Small intestine (tissue), 7 donors: ENCODE data around the gene CDH18. TPM values are rescaled to one million over a fixed set of nuclear protein-coding genes. Genes with fewer than 3 reads are reported as not detected.
"Not testable (repeated sequence)": the region's sequence is repeated elsewhere in the genome, so short reads cannot be mapped to it uniquely, and the experiment has no call there.

Experiments used
- DNase-seq, 2 donors: peaks; one replicate each; pipeline versions ENCODE4 v3.0.0 to v3.0.0-alpha.2; 2013
- FAIRE-seq: peaks from 2 replicates; lab custom pipeline; 2012; peaks lifted over from hg19 to GRCh38; lab: Jason Lieb, UNC
- H3K27ac ChIP-seq, 3 donors: one replicate each; pipeline ENCODE4 v1.5.1; 2013; ENCODE audit warnings: low read length in 2 of 3, mild to moderate bottlenecking in 2 of 3, control low read depth in 1 of 3, inconsistent platforms in 1 of 3, low read depth in 1 of 3, moderate library complexity in 1 of 3
- H3K27me3 ChIP-seq, 3 donors: one replicate each; pipeline ENCODE4 v1.6.1; 2013; ENCODE audit warnings: low read length in 3 of 3, inconsistent platforms in 1 of 3; ENCODE audit not compliant: control insufficient read depth in 3 of 3, insufficient read depth in 3 of 3
- H3K36me3 ChIP-seq, 3 donors: one replicate each; pipeline ENCODE4 v1.6.1; 2013; ENCODE audit warnings: low read length in 3 of 3, inconsistent platforms in 1 of 3, low read depth in 1 of 3, mild to moderate bottlenecking in 1 of 3, moderate library complexity in 1 of 3; ENCODE audit not compliant: control insufficient read depth in 3 of 3, insufficient read depth in 2 of 3
- H3K4me1 ChIP-seq, 3 donors: one replicate each; pipeline ENCODE4 v1.6.1; 2013; ENCODE audit warnings: low read length in 2 of 3, inconsistent platforms in 1 of 3, low read depth in 1 of 3, mild to moderate bottlenecking in 1 of 3, moderate library complexity in 1 of 3; ENCODE audit not compliant: control insufficient read depth in 3 of 3, insufficient read depth in 2 of 3
- H3K4me3 ChIP-seq, 3 donors: one replicate each; pipeline ENCODE4 v1.5.1; 2013; ENCODE audit warnings: low read length in 3 of 3, control low read depth in 1 of 3, inconsistent platforms in 1 of 3, low read depth in 1 of 3, mild to moderate bottlenecking in 1 of 3, moderate library complexity in 1 of 3
- H3K9me3 ChIP-seq, 2 donors: one replicate each; pipeline ENCODE4 v1.6.1; 2013; ENCODE audit warnings: low read depth in 1 of 2, low read length in 1 of 2; ENCODE audit not compliant: control insufficient read depth in 2 of 2, insufficient read depth in 1 of 2
- WGBS, 3 donors: extraction: QIAGEN DNeasy Blood & Tissue Kit; methylation state at CpG; one replicate each; pipeline ENCODE4 v1.1.7; 2013; 5-methylcytosine and 5-hydroxymethylcytosine counted together
- polyA plus RNA-seq, 4 donors: library from polyadenylated mRNA; stranded (reverse) in 3 of 4; unstranded in 1 of 4; fragments of 200-250 nt in 3 of 4; fragments of 120-200 nt in 1 of 4; gene quantifications; one replicate each; pipeline versions ENCODE4 v1.2.1 to v1.2.3, GENCODE V29; 2013
- donor health status: healthy with polysubstance abuse.
- donor health status: control.
- donor health status: control.
- donor health status: Bipolar disorder and iron deficiency.
- donor health status: healthy.

Gene CDH18
- polyA plus RNA-seq, 4 donors: 0.09 to 0.68 TPM; not detected in 2

- DNase-seq (no peak), FAIRE-seq (no peak)
- H3K4me1 ChIP-seq: no peaks in the 10 kb centered on the region
- no peak overlapping the region for H3K27ac ChIP-seq
- no peaks in the 10 kb centered on the region for H3K27me3 ChIP-seq
- H3K36me3 ChIP-seq: no peaks in the 10 kb centered on the region
- WGBS, 3 donors: 35 to 71% (median 61%) methylated on average over 1 of the region's 1 CpG
- no peak overlapping the region for H3K4me3 ChIP-seq
- H3K9me3 ChIP-seq: peaks cover 0 to 2% of the 10 kb centered on the region in 2 donors
Observed at GRCh38 chr5:19835442-19835841, 152.6 kb downstream of the CDH18 start.

GRCh38 chr5:19812720-19813119, 175.3 kb downstream of the CDH18 start:
- FAIRE-seq, H3K4me3 ChIP-seq: not testable (repeated sequence)
- WGBS, 3 donors: 89 to 92% (median 92%) methylated on average over 4 of the region's 4 CpGs

GRCh38 chr5:19806756-19807155, 181.2 kb downstream of the CDH18 start:
- no peak overlapping the region for H3K27ac ChIP-seq
- H3K4me1 ChIP-seq: no peaks in the 10 kb centered on the region
- H3K27me3 ChIP-seq: no peaks in the 10 kb centered on the region
- H3K9me3 ChIP-seq: peaks cover 0 to 1% of the 10 kb centered on the region in 2 donors
- FAIRE-seq: no peak
- no peaks in the 10 kb centered on the region for H3K36me3 ChIP-seq
- H3K4me3 ChIP-seq: no peak overlapping the region
- DNase-seq: no peak
- 42 to 82% (median 78%) methylated on average over 1 of the region's 1 CpG for WGBS, 3 donors

More at GRCh38 chr5:19812720-19813119, 175.3 kb downstream of the CDH18 start:
- H3K27ac ChIP-seq, H3K9me3 ChIP-seq, DNase-seq, H3K36me3 ChIP-seq, H3K4me1 ChIP-seq, H3K27me3 ChIP-seq: not testable (repeated sequence)

- Histone ChIP-seq H3K4me1 (no peaks in the 10 kb centered on the region), H3K27me3 (no peaks in the 10 kb centered on the region), H3K4me3 (no peak overlapping the region), H3K9me3 (peaks cover 0 to 1% of the 10 kb centered on the region in 2 donors), H3K27ac (no peak overlapping the region), H3K36me3 (no peaks in the 10 kb centered on the region)
- no peak for DNase-seq
- FAIRE-seq: no peak
- 89 to 91% (median 91%) methylated on average over 6 of the region's 6 CpGs for WGBS, 3 donors
Observed at GRCh38 chr5:19802686-19803085, 185.3 kb downstream of the CDH18 start.

GRCh38 chr5:19795218-19795617, 192.8 kb downstream of the CDH18 start:
- no peaks in the 10 kb centered on the region for H3K9me3 ChIP-seq
- no peaks in the 10 kb centered on the region for H3K27me3 ChIP-seq
- no peaks in the 10 kb centered on the region for H3K4me1 ChIP-seq
- WGBS, 3 donors: 0 to 41% (median 8%) methylated on average over 1 of the region's 1 CpG
- no peak for DNase-seq
- H3K4me3 ChIP-seq: no peak overlapping the region
- H3K36me3 ChIP-seq: no peaks in the 10 kb centered on the region
- no peak for FAIRE-seq
- H3K27ac ChIP-seq: no peak overlapping the region

- FAIRE-seq (no peak), DNase-seq (no peak)
- no peak overlapping the region for H3K4me3 ChIP-seq
- no peaks in the 10 kb centered on the region for H3K9me3 ChIP-seq
- H3K27me3 ChIP-seq: no peaks in the 10 kb centered on the region
- 33 to 43% (median 43%) methylated on average over 5 of the region's 5 CpGs for WGBS, 3 donors
- H3K27ac ChIP-seq: no peak overlapping the region
- H3K36me3 ChIP-seq: no peaks in the 10 kb centered on the region
- H3K4me1 ChIP-seq: no peaks in the 10 kb centered on the region
Observed at GRCh38 chr5:19790829-19791466, 197.1 kb downstream of the CDH18 start.

GRCh38 chr5:19782566-19782965, 205.4 kb downstream of the CDH18 start:
- Histone ChIP-seq H3K36me3 (no peaks in the 10 kb centered on the region), H3K9me3 (no peaks in the 10 kb centered on the region), H3K4me3 (no peak overlapping the region), H3K27me3 (no peaks in the 10 kb centered on the region), H3K4me1 (no peaks in the 10 kb centered on the region), H3K27ac (no peak overlapping the region)
- WGBS, 3 donors: 78 to 87% (median 84%) methylated on average over 2 of the region's 2 CpGs
- no peak for FAIRE-seq
- no peak for DNase-seq

- H3K27me3 ChIP-seq: no peaks in the 10 kb centered on the region
- no peaks in the 10 kb centered on the region for H3K4me1 ChIP-seq
- no peak overlapping the region for H3K4me3 ChIP-seq
- no peak for FAIRE-seq
- no peak overlapping the region for H3K27ac ChIP-seq
- DNase-seq: no peak
- H3K36me3 ChIP-seq: no peaks in the 10 kb centered on the region
- WGBS, 3 donors: 57 to 67% (median 65%) methylated on average over 5 of the region's 5 CpGs
- no peaks in the 10 kb centered on the region for H3K9me3 ChIP-seq
Observed at GRCh38 chr5:19777363-19777762, 210.6 kb downstream of the CDH18 start.

- H3K4me3 ChIP-seq, FAIRE-seq, DNase-seq, H3K9me3 ChIP-seq, H3K27me3 ChIP-seq, H3K4me1 ChIP-seq, H3K27ac ChIP-seq, H3K36me3 ChIP-seq: not testable (repeated sequence)
- WGBS, 3 donors: 72 to 83% (median 79%) methylated on average over 5 of the region's 5 CpGs
Observed at GRCh38 chr5:19776886-19777285, 211.1 kb downstream of the CDH18 start.
